GM23248 (cell line): ENCODE measurements around the gene FHOD3.

Experiments
- EZH2 ChIP-seq: fragments of 200-600 bp; sonication (generic); IDR thresholded peaks from 2 replicates; pipeline ENCODE4 v1.6.1; 2018; ENCODE audit warnings: antibody characterized with exemption, mild to moderate bottlenecking; ENCODE audit not compliant: insufficient read depth, poor library complexity, severe bottlenecking
- EZH2phosphoT487 ChIP-seq: fragments of 200-600 bp; sonication (generic); IDR thresholded peaks from 2 replicates; pipeline ENCODE4 v1.6.1; 2018; ENCODE audit warnings: antibody characterized with exemption, moderate library complexity, mild to moderate bottlenecking, low read depth; ENCODE audit not compliant: insufficient read depth

- TF ChIP-seq EZH2 (no peak), EZH2phosphoT487 (no peak)
These were observed 390.8 kb downstream of the FHOD3 start for GRCh38 chr18:36688020-36688965.
